GM12801 (cell line): ENCODE measurements around the gene ANXA4.

Experiments used
- CTCF ChIP-seq: IDR thresholded peaks from one replicate; pipeline ENCODE4 v1.5.1; 2011; ENCODE audit warnings: control low read depth; ENCODE audit not compliant: insufficient read length; ENCODE audit errors: extremely low read depth

ANXA4 gene

DNA sequence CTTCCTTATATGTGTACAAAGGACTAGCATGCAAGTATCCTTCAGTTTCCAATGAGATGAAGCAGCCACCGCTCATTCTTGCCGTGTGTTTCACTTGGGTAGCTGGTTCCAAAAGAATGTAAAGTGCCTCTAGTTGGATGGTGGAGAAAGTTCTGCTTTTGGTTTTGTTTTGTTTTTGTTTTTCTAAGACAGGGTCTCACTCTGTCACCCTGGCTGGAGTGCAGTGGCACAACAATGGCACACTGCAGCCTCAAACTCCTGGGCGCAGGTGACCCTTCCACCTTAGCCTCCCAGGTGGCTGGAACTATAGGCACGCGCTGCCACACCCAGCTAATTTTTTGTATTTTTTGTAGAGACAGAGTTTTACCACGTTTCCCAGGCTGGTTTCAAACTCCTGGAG lies 8.3 kb downstream of the ANXA4 start:
- TF ChIP-seq CTCF = no peak

DNA sequence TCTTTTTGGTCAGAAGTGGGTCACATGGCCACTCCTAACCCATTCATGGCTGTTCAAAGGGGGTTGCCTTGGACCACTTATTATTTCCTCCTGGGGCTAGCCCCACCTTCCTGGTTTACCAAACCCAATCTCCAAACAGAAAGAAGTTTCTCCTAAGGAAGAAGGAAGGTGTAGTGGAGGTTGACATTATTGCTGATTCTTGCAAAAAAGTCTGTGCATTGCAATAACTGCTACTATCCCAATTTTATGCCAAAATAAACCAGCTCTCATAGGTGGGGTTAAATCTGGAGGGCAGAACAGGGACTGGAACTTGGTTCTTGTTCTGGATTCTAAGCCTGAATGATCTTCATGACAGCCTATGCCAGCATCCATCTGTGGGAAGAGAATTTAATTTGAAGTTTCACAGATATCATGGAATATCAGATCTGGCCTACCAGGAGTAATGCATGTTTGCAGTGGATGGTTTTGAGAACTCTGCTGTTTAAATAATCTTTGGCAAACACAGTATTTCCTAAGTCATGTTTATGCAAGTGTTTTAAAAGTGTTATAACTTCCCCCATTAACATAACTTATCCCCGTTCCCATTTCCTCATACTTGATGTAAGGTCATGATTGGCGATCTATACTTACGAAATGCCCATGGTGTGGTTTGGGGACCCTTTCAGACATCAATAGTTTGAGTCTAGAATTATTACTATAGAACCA lies 11.9 kb downstream of the ANXA4 start:
- TF ChIP-seq CTCF = no peak

DNA sequence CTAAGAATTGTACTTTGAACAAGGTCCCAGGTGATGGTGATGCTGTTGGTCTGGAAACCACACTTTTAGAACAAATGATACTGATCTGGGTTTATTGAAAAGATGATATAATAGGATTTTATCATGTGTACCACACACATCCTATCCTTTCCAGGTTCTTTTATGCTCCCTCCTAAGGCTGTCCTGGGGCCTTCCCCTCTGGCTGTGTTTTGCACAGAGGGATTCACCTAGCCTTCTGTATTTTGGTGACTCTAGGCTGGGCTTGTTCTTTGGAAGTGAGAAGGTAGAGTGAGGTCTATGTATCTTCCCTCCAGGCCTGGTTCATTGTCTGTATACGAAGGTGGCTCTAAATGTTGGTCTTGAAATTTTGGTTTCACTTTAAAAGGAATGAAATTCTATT lies 12.7 kb downstream of the ANXA4 start:
- TF ChIP-seq CTCF = no peak

GRCh38 chr2:69755862-69756467 lies 14.0 kb downstream of the ANXA4 start:
- TF ChIP-seq CTCF = no peak

- TF ChIP-seq CTCF = no peak
These were observed 20.1 kb downstream of the ANXA4 start for GRCh38 chr2:69762025-69762424.

DNA sequence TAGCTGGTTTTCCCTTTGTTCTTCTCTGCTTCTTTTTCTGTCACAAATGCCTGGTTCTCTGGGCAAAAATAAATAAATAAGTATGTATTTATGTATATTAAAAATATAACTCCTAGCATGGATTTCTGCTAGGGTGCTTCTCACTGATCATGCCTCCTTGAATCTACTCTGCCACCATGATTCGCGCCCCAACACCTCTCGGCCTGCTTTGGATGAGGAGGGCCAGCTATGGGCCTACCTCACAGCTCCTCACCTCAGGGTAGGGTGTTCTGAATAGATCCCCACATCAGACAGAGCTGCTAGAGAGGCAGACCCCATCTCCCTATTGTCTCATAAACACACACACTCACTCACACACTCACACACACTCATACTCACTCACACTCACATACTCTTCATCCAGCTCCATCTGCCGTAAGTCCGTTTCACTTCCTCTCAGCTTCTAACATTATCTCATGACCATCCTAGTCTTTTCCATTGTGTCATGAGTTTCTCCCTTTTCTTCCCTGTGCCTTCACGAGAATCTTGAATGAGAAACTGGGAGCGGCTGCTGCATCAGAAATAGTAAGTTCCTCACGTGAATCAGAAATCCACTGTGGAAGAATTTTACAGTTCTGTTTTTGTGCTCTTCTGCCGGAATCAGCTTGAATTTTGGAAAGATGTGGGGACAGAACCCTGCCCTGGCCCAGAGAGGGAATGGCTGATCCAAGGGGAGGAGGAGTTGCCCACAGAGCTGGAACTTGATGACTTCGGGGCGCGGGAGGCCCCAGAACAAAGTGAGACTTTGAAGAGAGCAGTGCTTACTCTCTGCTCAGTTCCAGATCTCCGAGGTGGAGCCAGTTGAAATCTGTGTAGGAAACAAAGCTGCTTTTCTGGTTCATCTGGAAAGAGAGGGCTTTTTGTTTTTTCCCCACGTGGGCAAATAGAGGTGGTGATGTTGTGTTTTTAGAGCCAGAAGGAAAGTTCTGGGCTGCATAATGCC lies 20.9 kb downstream of the ANXA4 start:
- TF ChIP-seq CTCF = no peak
